Measurements from ENCODE around the gene PEPD. TPM values are rescaled to one million over a fixed set of nuclear protein-coding genes. Genes with fewer than 3 reads are reported as not detected.

The PEPD gene
- polyA plus RNA-seq, 4 donors: 104 to 134 (median 121) TPM

DNA sequence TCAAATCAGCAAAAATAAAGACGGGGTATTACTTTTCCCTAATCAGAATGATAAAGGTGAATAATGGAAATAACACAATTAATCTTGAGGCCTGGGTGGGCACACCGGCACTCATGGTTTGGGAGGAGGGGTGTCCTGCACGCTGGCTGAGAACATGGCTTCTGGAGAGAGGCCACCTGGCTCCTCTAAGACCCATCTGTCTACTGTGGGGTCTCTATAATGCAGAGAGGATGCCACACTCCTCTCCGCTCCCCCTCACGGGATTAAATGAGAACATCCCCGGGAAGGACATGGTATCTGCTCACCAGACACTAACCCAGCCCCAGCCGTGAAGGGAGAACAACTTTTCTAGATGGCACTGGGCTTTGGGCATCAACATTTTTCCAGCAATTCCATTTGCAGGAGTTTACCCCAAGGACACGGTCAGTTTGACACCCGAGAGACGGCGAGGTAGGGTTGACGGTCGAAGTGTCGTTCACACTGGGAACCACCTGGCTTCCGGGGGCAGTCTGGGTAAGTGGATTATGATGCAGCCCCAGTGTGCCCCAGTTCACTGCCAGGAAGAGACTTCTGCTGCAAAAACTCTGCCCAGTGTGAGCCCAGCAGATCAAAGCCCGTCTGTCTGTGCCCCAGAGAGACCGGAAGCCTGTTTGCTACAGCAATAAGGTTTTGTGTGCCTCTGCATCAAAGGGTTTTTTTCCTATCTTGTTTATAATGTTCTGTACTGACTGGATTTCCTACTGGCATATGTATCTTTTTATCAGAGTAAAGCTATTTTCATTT, 91.5 kb downstream of the PEPD start:
- no peak for DNase-seq (ENCODE audit: low read depth in 4 of 4, low spot score in 3 of 4)

GRCh38 chr19:33428627-33429125, 92.9 kb downstream of the PEPD start:
- DNase-seq (ENCODE audit: low read depth in 4 of 4, low spot score in 3 of 4): no peak

DNA sequence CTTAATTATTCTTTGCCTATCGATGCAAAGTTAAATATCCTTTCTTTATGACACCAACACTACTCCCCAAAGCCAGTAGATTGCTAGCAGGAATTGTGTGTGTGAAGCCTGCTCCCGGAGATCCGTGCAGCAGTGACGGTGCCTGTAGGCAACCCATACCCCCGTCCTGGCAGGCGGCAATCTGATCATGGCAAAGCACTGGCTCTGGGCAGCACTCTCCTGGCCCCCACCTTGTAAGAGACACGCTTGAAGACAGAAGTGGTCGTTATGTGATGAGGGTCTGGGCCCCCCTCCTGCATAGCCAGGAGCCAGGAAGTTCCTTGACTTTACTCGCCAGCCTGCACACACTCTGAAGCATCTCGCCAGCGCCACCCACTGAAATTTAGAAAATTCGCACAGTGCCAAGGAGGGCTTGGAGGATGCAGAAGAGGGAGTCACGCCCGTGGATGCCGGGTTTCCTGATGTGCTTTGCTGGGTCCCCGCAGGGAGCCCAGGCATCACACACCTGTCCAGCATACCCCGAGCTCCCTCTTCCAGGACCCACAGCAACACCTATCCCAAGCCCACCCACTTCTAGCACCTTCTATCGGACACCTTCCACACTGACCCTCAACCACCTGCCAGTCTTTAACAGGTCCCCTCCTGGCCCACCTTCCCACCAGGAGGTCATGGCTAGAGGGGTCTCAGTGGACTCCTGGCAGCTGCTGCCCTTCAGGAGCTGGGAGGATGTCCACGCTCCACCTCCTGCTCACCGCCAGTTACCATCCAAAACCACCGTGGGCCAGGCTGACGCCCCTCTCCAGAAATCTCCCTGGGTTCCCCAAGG, 93.6 kb downstream of the PEPD start:
- no peak for DNase-seq (ENCODE audit: low read depth in 4 of 4, low spot score in 3 of 4)

DNA sequence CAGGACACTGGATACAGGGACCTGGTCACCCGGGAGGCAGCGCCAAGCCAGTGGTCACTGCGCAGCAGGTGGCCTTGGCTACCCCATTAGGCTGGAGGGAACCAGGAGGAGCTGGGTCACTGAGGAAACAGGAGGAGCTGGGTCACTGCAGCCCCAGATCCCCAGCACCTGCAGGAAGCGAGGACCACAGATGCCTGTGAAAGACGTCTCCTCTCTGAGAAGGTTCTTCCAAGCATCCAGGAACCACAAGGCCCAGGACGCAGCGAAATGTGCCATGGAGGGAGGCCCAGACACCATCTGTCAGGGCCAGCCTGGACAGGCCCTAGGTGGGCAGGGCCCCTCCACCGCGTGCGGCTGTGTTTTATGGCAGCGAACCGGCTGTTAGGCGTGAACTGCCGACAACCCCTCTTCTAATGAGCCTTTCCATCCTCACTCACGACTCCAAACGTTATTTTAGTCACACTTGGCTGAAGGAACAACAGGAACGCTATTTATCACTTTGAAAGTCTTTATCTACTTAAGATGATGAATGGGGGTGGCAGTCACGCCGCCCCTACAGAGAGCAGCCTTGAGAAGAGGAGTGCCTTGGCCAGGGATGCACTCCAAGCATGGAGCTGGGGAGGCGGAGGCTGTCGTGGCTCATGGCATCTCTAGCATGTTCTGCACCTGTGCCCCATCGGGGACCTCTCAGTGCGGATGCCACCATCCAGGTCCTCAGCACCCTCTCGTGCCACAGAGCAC, 94.8 kb downstream of the PEPD start:
- DNase-seq (ENCODE audit: low read depth in 4 of 4, low spot score in 3 of 4): peak in 3 of 4 donors; percentile 25 to 51 (median 36)

DNA sequence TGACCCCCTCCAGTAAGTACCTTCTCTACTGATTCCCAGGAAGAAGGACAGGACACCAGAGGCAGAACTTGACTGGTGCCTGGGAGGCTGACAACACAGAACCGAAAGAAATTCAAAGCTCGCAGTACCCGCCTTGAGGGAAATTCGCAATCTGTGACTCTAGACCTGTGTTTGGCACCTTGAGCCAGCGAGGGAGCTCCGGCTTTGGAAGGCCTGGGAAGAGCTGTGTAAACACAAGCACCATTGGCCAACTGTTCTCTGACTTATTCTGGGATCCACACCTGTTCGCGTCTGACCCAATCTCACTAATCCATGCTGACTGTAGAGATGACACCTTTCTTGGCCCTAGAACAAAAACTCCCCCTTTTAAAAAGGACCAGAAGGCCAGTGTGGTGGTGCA, 97.4 kb downstream of the PEPD start:
- no peak for DNase-seq (ENCODE audit: low read depth in 4 of 4, low spot score in 3 of 4)

GRCh38 chr19:33422369-33423180, 99.0 kb downstream of the PEPD start:
- DNase-seq (ENCODE audit: low read depth in 4 of 4, low spot score in 3 of 4): no peak

- no peak for DNase-seq (ENCODE audit: low read depth in 4 of 4, low spot score in 3 of 4)
These were observed 100.2 kb downstream of the PEPD start for GRCh38 chr19:33421368-33421767.

DNA sequence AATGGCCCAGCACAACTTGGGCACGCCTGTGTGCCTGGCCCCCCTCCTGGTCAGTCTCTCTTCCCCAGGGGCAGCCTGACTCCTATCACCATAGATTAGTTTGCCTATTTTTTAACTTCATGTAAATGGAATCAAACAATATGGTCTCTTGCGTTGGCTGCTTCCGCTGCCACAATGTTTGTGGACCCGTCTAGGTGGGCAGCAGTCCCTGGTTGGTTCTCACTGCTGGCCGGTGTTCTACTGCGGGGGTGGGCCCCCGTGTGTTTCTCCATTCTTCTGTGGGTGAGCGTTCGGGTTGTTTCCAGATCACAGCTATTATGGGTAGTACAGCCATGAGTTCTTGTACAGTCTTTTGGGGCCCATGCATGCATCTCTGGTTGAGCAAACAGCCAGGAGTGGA, 100.8 kb downstream of the PEPD start:
- DNase-seq (ENCODE audit: low read depth in 4 of 4, low spot score in 3 of 4): no peak

- DNase-seq (ENCODE audit: low read depth in 4 of 4, low spot score in 3 of 4): no peak
These were observed 101.8 kb downstream of the PEPD start for GRCh38 chr19:33419788-33420130.

DNA sequence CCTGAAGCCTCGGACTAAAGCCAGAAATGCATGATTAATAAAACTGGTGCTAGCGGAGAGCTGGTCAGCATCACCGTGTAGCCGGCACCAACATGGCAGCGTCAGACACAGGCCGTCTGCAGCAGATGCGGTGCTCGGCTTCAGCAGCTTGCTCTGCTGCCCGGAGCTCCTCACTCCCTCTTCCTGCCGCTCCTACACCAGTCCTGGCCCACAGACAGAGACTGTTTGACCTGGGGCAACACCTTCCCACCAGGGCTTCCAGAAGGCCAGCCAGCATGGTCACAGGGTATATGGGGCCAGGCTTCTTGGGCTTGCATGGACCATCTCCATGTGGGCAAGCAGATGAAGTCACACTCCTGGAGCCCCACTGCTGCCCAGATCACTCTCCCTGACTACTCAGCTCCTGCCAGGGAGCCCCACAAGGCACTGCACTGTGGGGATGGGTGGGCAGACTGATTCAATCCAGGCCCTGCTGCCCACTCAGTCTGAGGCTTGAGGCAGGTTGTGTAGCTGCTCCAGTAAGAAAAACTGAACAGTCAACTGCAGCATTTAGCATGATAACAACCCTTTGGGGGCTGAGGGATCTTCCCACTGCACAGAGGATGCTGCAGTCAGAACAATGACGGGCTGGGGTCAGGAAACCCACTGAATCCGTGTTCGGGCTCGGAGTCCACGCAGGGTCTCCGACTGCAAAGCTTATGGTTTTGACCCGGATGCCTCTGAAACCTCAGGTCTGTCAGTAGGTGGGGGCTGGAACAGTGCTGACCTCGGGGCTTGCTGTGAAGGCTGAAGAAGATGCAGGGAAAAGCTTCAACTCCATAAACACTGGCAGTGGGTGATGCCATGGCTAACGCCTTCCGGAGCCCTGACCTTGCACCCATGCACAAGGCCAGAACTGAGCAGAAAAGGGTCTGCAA, 102.5 kb downstream of the PEPD start:
- DNase-seq (ENCODE audit: low read depth in 4 of 4, low spot score in 3 of 4): no peak

DNA sequence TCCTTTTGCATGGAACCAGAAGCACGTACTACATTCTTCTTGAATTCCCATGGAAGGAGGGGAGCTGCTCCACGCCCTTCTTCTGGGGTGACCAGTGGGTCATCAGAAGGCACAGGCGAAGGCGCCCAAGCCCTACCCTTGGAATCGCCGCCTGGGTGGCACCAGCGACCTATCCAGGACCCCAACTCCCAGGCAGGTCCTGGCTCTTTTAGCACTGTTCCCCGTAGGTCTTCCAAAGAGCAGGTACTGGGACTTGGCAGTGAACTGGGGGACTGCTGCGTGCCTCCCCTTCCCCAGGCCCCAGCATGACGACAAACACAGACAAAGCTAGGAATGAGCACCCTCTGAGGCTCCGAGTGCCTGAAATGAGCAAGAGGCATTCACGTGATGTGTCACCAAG, 103.1 kb downstream of the PEPD start:
- no peak for DNase-seq (ENCODE audit: low read depth in 4 of 4, low spot score in 3 of 4)

GRCh38 chr19:33417751-33418150, 103.8 kb downstream of the PEPD start:
- DNase-seq (ENCODE audit: low read depth in 4 of 4, low spot score in 3 of 4): no peak

DNA sequence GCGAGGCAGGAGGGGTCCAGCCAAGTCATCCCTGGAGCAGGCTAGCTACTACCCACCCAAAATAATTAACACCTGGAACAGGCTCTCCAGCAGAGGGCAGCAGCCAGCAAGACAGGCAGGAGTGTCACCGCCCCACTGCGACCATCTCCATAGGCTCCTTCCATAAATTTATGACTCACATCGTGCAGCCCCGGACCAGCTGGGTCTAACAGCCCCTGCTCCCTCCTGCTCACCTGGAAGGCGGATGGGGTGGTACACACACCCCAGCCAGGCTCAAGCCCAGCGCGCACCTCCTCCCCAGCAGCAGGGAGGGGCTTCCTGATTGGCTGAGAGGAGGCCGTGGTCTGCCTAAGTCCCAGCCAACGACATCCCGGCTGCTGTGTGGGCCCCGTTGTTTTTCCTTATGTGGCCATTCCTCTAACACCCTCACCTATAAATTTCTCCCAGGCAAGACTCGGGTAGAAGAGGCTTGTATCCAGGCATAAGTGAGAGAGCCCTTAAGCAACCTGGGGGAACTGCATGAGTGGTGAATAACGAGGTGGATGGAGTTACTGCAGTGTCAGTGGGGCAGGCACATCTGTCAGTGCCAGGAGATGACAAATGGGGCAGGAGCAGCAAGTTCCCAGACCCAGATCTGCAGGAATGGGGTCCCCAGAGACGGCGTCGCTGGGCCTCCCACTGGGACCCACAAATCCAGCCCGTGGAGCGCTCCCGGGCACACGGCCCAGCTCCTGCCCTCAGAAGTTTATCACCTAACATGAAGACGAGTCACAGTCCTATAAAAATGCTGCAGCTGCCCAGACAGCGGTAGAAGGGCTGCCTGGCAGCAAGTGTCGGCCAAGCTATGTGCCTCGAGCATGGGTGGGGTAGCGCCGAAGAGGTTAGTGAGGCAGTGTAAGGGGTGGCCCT, 105.0 kb downstream of the PEPD start:
- DNase-seq (ENCODE audit: low read depth in 4 of 4, low spot score in 3 of 4): peak in 2 of 4 donors; percentile 38 to 39

DNA sequence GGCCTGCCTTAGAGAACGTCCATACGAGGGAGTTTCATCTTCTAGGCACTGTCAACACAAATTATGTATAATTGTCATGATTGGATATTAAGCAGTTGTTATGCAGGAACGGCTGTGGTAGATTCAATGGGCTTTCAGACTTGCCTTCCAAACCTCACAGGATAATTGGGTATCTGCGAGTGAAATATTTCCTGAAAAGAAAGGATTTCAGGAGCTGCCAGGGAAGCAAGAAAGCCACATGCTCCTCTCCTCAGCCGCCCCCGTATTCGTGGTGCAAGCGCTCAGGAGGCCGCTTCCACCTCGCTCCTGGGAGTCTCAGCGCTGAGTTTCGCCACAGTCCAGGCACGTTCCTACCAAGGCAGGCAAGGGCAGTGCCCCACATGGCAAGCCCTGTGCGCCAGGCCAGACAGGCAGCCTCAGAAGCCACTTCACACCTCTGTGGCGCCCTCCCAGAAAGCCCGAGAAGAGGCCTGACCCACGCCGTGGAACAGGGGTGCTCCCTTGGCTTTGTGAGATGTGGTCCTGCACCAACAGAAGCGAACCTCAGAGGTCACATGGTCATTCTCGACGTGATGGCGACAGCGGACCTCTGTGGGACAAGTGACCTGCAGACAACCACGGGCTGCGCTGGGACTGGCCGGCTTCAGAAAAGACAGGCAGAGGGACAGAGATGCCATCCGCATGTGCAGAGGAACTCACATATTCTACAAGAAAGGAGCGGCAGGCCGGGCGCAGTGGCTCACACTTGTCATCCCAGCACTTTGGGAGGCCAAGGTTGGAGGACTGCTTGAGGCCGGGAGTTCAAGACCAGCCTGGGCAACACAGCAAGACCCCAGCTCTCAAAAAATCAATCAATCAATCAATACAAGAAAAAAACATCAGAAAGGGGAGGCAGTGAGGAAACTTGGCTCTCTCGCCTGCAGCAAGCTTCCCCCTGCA, 106.7 kb downstream of the PEPD start:
- DNase-seq (ENCODE audit: low read depth in 4 of 4, low spot score in 3 of 4): no peak

- no peak for DNase-seq (ENCODE audit: low read depth in 4 of 4, low spot score in 3 of 4)
These were observed 107.5 kb downstream of the PEPD start for GRCh38 chr19:33413868-33414666.

GRCh38 chr19:33413426-33413725, 108.2 kb downstream of the PEPD start:
- no peak for DNase-seq (ENCODE audit: low read depth in 4 of 4, low spot score in 3 of 4)

Data from right renal pelvis (tissue), 4 donors.